ENCODE results near the gene TMEM240. TPM values are rescaled to one million over a fixed set of nuclear protein-coding genes. Genes with fewer than 3 reads are reported as not detected.

The TMEM240 gene
- total and polyA plus RNA-seq, 2 donors (not counting 3 experiments of a cell fraction or from before 2014, with no cell fraction given), result 7.0 to 7.6 TPM

DNA sequence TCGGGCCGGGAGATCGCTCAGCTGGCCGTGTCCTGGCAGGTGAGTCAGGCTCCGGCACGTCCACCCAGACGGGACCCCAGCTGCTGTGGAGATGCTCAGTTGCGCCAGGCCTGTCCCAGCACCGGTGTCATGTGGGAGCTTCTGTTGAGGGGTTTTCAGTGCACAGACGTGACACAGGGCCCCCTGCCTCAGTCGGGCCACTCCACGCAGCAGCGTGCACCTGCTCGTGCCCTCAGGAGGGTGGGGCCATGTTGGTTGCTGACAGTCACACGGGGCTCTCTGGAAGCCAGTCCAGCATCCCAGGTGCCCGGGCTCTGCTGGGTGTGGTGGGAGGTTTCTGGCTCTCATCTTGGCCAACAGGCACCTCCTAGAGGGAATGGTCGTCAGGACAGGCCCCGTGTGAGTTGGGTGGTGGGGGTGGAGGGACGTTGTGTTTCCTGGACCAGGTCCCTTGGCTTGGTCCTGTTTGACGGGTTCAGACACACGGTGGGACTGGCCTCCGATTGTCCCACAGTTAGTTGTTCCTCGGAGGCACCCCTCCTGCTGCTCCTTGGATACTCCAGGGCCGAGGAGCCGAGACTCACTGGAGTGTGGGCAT, 49.7 kb downstream of the TMEM240 start:
- no peaks in the 10 kb centered on the region for H3K9me1 ChIP-seq (replicated peaks; ENCODE audit: control insufficient read depth, extremely low read depth, insufficient read depth, low read length)
- no peak overlapping the region for H3K9ac ChIP-seq (replicated peaks; ENCODE audit: extremely low read depth, insufficient read depth, low read length)
- no peaks in the 10 kb centered on the region for H4K20me1 ChIP-seq (replicated peaks; ENCODE audit: control insufficient read depth, extremely low read depth, insufficient read depth, low read length)
- no peak overlapping the region for H3K4me2 ChIP-seq (ENCODE audit: insufficient read depth, low read length)
- FAIRE-seq (no peak), DNase-seq (ENCODE audit: low read depth, low spot score) (no peak)
- intact Hi-C loops (cut with micrococcal nuclease) (no loop called here), dilution Hi-C loops (cut with MboI; ENCODE audit: extremely low pct_ligation_motif_present, low sequenced_read_pairs) (no loop called here)
- no peak overlapping the region for H3K27ac ChIP-seq (ENCODE audit: insufficient read depth, low read depth, low read length)
- H3K79me2 ChIP-seq (ENCODE audit: control insufficient read depth, insufficient read depth, low read length), result no peaks in the 10 kb centered on the region
- no peak overlapping the region for H2AFZ ChIP-seq (ENCODE audit: low read depth, low read length)
- TF ChIP-seq POLR2A (IDR thresholded peaks at IDR 0.05; ENCODE audit: low read depth, low read length), result no peak
- CTCF ChIA-PET, result interaction anchor here (1.3 kb wide), 1 partner anchor 15 kb away, joined by 3 read pairs; no protein-coding TSS in a partner anchor
- no peak overlapping the region for H3K4me3 ChIP-seq (replicated peaks in 1 of 3; ENCODE audit: insufficient read depth in 1 of 3, low read depth in 1 of 3, low read length in 3 of 3)
- POLR2A ChIA-PET, result no interaction called here
- no peaks in the 10 kb centered on the region for H3K4me1 ChIP-seq (ENCODE audit: control insufficient read depth, extremely low read depth, insufficient read depth, low read length)
- peaks cover 7 to 24% of the 10 kb centered on the region in 2 experiments for H3K36me3 ChIP-seq (ENCODE audit: control insufficient read depth in 2 of 2, extremely low read depth in 1 of 2, insufficient read depth in 2 of 2, low read length in 2 of 2)
- no TSS peak for BruUV-seq (replicated peaks)
- no peaks in the 10 kb centered on the region for H3K9me3 ChIP-seq (replicated peaks; ENCODE audit: control insufficient read depth, insufficient read depth, low read length)
- no peaks in the 10 kb centered on the region for H3K27me3 ChIP-seq (ENCODE audit: control insufficient read depth in 2 of 2, insufficient read depth in 2 of 2, low read length in 2 of 2)

DNA sequence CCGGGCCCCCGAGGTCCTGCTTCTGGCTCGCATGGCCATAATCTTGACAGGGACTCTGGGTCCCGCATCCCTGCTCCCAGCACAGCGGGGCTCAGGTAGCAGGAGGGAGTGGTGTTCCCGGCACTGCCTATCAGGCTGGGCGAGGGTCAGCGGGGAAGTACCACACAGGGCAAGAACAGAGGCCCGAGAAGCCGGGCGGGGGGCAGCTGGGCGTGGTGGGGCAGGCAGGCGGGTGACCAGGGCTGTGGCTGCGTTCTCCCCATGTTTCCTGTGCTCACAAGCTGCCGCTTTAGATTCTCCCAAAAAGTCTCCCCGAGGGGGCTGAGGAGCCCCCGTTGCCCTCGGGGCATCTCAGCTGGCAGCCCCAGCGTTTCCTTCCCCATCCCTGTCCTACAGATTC, 50.6 kb downstream of the TMEM240 start:
- TF ChIP-seq, protein P1, sequence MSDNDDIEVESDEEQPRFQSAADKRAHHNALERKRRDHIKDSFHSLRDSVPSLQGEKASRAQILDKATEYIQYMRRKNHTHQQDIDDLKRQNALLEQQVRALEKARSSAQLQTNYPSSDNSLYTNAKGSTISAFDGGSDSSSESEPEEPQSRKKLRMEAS (IDR thresholded peaks at IDR 0.05; ENCODE audit: insufficient read depth, insufficient read length), result no peak
- dilution Hi-C loops (cut with MboI; ENCODE audit: extremely low pct_ligation_motif_present, low sequenced_read_pairs) (no loop called here), intact Hi-C loops (cut with micrococcal nuclease) (no loop called here)
- Histone ChIP-seq H4K20me1 (replicated peaks; ENCODE audit: control insufficient read depth, extremely low read depth, insufficient read depth, low read length) (no peaks in the 10 kb centered on the region), H3K27ac (ENCODE audit: insufficient read depth, low read depth, low read length) (no peak overlapping the region), H2AFZ (ENCODE audit: low read depth, low read length) (no peak overlapping the region), H3K4me1 (ENCODE audit: control insufficient read depth, extremely low read depth, insufficient read depth, low read length) (no peaks in the 10 kb centered on the region), H3K4me2 (ENCODE audit: insufficient read depth, low read length) (no peak overlapping the region), H3K9me1 (replicated peaks; ENCODE audit: control insufficient read depth, extremely low read depth, insufficient read depth, low read length) (no peaks in the 10 kb centered on the region), H3K9ac (replicated peaks; ENCODE audit: extremely low read depth, insufficient read depth, low read length) (no peak overlapping the region), H3K9me3 (replicated peaks; ENCODE audit: control insufficient read depth, insufficient read depth, low read length) (no peaks in the 10 kb centered on the region), H3K79me2 (ENCODE audit: control insufficient read depth, insufficient read depth, low read length) (no peaks in the 10 kb centered on the region), H3K36me3 (ENCODE audit: control insufficient read depth in 2 of 2, extremely low read depth in 1 of 2, insufficient read depth in 2 of 2, low read length in 2 of 2) (peaks cover 7 to 25% of the 10 kb centered on the region in 2 experiments), H3K27me3 (ENCODE audit: control insufficient read depth in 2 of 2, insufficient read depth in 2 of 2, low read length in 2 of 2) (no peaks in the 10 kb centered on the region), H3K4me3 (replicated peaks in 1 of 3; ENCODE audit: insufficient read depth in 1 of 3, low read depth in 1 of 3, low read length in 3 of 3) (no peak overlapping the region)
- POLR2A ChIA-PET, result no interaction called here
- DNase-seq (ENCODE audit: low read depth, low spot score) (no peak), FAIRE-seq (no peak)
- BruUV-seq (replicated peaks), result no TSS peak
- CTCF ChIA-PET, result no interaction called here
